Skeletal muscle cell (primary cell): Measurements from ENCODE around the gene RTN4RL1.
A peak's percentile ranks its signal among the peaks of the same experiment; 100 is the strongest.

ENCODE experiments used
- DNase-seq: peaks from one replicate; pipeline ENCODE4 v3.0.0-alpha.2; 2010; ENCODE audit warnings: low read depth
- H3K4me3 ChIP-seq: 2 replicates; pipeline ENCODE4 v1.5.1; 2011; ENCODE audit warnings: low read depth, mild to moderate bottlenecking, control low read depth, low read length, moderate library complexity

The RTN4RL1 gene

DNA sequence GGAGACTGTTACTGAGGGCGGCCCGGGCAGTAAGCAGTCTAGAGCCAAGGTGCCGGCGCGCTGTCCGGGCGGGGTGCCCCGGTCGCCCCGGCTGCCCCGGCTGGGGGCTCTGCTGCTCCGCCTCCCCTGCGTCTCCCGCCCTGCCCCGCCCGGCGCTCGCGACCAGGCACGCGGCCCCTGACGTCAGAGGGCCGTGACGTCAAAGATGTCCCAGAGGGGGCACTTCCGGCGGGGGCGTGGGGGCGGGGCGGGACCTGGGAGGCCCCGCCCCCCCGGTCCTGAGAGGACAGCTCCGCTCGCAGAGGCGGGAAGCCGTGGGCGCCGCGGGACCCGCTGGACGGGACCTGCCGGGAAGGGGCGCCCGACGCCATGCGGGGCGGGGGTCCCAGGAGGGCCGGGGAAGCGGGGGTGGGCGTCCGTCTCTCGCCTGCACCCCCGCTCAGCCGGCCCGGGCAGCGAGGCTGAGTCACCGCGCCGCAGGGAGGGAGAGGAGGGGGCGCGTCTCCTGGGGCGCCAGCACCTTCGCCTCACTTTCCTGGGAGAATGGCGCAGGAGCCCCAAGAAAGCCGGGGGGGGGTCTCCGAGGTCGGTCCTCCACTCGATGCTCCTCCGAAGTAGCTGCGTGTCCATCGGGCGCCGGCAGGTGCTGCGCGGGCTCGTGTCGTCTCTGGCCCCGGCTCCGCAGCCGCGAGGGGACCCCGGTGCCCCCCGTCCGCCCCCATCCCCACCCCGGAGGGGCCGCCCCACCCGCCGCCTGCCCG lies 25.3 kb upstream of the RTN4RL1 start:
- no peak for DNase-seq
- H3K4me3 ChIP-seq = peak overlapping the region; percentile 45

DNA sequence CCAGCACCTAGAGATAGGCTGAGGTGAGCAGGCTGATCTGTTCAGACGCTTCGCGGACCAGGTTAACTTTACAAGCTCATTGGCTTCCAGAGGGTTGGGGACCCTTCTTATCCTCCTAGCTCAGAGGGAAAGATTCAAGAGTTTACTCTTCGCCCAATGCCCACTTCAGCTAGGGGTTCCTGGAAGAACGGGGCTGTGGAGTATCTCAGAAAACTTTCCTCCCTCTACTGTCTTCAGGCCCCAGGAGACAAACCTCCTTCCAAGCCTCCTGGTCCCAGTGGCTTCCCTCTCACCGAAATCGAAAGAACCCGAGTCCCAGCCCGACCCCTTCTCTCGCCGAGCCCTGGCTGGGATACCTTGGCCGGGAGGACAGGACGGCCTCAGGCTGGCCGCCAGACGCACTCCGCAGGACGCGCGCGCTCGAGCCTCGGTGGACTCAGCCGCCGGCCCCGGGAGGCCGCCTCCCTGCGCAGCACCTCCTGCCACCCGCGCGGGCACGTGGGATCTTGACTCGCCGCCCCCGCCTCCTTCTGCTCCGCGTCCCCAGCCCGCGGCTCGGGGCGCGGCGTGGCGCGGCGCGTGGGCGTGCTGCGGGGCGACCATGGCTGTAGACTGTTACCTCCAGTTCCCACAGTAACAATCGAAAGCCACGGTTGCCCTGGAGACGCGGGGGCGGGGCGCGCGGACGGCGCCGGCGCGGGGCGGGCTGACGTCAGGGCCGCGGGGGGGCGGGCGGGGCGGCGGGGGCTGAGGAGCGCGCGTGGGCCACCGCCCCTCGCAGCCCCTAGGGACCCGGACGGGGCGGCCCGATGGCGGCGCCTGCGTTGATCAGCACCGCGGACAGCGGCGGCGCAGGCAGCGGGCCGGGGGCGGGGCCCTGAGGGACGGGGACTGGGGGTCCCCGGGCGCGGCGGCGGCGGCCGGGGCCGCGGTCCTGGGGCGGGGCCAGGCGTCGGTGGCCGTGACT lies 24.5 kb upstream of the RTN4RL1 start:
- DNase-seq = no peak
- H3K4me3 ChIP-seq = peak overlapping the region; percentile 69

DNA sequence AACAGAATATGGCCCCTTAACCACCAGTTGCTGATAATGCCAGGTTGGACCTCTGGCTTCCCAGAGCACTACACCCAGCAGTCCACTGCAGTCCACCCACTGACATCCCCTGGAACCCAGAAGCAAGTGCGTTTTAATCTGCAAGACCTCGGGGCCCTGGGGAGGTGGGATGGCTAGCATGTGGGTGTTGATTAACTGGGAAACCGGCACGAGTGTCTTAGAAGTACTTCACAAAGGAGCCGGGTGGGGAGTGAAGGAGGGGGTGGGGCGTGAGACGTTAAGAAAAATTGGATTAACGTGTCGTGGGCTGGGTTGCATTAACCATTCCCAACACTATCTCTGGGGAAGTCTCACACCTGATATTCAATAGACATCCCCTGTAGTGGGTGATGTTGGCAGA lies 23.7 kb upstream of the RTN4RL1 start:
- H3K4me3 ChIP-seq = peak overlapping the region; percentile 69

DNA sequence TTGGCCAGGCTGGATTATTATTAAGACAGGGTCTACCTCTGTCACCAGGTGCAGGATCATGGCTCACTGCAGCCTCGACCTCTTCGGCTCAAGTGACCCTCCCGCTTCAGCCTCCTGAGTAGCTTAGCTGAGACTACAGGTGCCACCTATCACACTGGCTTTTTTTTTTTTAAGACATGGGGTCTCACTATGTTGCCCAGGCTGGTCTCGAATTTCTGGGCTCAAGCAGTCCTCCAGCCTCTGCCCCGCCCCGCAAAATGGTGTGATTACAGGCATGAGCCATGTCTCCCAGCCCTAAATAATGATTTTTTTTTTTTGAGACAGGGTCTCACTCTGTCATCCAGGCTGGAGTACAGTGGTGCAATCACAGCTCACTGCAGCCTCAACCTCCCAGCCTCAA lies 22.5 kb upstream of the RTN4RL1 start:
- no peak for DNase-seq
- no peak overlapping the region for H3K4me3 ChIP-seq

More for the DNA sequence above, 23.7 kb upstream of the RTN4RL1 start:
- no peak for DNase-seq

DNA sequence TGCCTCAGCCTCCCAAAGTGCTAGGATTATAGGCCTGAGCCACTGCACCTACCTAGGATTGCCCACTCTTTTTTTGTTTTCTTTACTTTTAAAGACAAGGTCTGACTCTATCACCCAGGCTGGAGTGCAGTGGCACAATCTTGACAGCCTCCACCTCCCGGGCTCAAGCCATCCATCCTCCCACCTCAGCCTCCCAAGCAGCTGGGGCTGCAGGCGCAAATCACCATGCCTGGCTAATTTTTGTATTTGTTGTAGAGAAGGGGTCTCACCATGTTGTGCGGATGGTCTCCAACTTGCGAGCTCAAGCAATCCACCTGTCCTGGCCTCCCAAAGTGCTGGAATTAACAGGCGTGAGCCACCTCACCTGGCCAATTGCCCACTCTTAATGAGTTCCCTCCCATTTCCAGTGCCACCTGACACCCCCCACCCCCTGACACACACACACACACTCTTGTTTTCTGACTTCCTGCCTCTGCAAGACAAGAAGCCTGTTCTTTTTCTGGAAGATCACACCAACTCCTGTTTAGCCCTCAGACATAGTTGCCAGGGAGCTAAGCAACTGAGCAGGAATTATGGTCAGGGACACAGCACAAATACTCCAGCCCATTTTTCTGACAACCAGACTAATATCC lies 19.2 kb upstream of the RTN4RL1 start:
- no peak for DNase-seq
- H3K4me3 ChIP-seq = no peak overlapping the region

DNA sequence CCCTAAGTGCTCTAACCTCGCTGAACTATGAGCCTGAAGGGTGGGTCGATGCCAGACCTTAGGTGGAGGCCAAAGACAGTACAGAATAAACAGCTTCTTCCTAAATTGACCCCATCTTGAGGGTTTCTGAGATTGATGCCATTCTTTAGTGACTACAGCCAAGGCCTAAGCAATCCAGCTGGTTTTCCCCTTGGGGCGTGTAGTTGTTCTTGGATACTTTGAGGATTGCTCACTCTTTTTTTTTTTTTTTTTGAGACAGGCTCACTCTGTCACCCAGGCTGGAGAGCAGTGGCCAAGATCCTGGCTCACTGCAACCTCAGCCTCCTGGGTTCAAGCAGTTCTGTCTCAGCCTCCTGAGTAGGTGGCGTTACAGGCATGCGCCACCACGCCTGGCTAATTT lies 18.7 kb upstream of the RTN4RL1 start:
- no peak overlapping the region for H3K4me3 ChIP-seq
- DNase-seq = no peak

DNA sequence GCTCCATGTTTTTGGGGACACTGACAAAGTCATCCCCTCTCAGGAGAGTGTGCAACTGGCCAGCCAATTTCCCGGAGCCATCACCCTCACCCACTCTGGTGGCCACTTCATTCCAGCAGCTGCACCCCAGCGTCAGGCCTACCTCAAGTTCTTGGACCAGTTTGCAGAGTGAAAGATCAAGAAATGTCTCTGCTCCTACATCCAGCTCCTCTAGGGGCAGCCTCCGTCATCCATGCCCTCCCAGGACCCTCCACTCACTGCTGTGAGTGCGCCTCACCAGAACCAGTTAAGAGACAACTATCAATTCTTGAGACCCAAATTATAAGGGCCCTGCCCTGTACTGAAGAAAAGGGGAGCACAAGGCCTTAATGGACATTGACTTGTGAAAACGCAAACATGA lies 17.8 kb upstream of the RTN4RL1 start:
- H3K4me3 ChIP-seq = peak overlapping the region; percentile 74

DNA sequence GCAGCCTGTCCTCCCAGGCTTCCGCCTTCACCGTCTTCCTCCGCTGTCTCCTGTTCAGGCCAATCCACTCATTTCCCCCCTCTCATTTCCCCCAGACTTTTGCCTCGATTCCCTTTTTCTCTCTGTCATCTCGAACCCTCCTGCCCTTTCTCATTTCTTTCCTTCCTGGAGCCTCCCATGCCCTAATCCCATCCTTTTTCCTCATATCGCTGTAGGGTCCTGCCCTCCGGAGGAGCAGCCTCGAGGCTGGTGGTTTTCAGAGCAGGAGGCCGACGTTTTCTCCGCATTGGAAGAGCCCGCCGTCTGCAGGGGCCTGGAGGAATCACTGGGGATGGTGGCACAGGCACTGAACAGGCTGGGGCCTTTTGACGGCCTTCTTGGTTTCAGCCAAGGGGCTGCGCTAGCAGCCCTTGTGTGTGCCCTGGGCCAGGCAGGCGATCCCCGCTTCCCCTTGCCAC lies 17.3 kb upstream of the RTN4RL1 start:
- peak overlapping the region; percentile 74 for H3K4me3 ChIP-seq
- no peak for DNase-seq

More for the DNA sequence above, 17.8 kb upstream of the RTN4RL1 start:
- no peak for DNase-seq

DNA sequence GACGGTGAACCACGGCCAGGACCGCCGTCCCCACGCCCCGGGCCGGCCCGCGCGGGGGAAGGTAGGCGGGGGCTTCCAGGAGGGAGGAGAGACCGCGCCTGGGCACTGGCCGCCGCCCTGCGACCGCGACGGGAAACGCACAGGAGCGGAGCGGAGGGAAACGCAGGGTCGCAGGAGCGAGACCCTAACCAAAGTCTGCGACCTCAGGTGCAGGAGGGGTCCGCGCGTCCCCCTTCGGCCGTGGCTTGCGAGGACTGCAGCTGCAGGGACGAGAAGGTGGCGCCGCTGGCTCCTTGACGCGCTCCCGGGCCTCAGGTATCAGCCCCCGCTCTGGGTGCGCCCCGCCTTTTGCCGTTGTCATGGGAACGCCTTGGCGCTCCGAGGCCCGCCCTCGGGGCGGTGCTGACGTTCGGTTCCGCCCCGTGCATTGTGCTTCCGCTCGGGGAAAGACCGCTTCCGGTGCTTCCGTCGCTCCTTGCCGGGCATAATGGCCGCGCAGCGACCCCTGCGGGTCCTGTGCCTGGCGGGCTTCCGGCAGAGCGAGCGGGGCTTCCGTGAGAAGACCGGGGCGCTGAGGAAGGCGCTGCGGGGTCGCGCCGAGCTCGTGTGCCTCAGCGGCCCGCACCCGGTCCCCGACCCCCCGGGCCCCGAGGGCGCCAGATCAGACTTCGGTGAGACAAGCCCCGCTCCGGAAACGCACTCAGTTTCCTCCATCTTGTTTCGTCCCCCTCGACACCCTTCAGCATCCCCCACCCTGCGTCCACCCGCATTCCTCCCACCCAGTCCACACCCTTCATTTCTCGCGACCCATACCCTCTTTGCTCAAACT lies 16.6 kb upstream of the RTN4RL1 start, which contains the start of gene OVCA2:
OVCA2 (plus strand) TSS at position 462 of the 829 bp plus-strand sequence; CDS start at position 488, 26 bp downstream.
- DNase-seq = peak; percentile 79
- peak within 1 kb of the TSS; percentile 74 for H3K4me3 ChIP-seq

DNA sequence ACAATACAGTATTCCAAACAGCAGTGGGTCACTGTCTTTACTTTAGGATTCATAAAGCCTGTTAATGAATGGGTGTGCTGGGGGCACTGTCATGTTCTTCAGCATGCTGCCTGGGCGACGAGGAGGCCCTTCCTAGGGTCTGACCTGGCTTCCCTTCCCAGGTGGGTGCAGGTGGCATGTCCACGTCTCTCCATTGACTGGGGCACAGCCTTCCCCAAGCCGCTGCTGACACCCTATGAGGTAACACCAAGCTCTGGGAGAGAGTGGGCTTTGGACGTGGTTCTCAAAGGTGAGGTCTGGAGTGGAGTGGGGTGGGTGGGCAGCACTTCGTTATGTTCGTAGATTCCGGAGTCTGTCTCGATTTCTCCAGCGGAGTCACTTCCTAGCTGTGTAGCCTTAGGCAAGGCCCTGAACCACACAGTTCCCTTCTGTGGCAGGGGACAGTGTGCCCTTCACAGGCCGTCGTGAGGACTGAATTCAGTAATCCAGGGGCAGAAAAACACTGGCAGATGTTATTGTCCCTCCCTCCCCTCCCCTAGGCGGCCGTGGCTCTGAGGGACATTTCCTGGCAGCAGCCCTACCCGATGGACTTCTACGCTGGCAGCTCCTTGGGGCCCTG lies 15.9 kb upstream of the RTN4RL1 start:
- DNase-seq = no peak

DNA sequence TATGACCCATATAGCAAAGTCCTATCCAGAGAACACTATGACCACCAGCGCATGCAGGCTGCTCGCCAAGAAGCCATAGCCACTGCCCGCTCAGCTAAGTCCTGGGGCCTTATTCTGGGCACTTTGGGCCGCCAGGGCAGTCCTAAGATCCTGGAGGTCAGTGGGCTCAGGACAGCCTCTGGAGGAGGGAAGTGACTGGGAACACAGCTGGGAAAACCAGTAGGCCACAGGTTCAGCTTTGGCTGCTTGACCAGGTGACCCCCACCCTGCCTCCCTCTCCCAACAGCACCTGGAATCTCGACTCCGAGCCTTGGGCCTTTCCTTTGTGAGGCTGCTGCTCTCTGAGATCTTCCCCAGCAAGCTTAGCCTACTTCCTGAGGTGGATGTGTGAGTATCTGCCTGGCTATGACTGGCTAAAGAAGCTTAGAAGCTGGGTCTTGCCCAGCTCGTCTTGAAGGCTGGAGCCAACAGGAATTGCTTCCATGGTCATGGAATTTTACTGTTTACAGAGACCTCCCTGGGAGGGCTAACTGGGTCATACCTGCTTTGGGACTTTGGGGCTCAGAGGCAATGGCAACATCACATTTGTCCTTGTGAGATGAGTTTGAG lies 15.2 kb upstream of the RTN4RL1 start:
- DNase-seq = no peak
- H3K4me3 ChIP-seq = no peak overlapping the region

More for the DNA sequence above, 15.9 kb upstream of the RTN4RL1 start:
- peak overlapping the region; percentile 74 for H3K4me3 ChIP-seq

DNA sequence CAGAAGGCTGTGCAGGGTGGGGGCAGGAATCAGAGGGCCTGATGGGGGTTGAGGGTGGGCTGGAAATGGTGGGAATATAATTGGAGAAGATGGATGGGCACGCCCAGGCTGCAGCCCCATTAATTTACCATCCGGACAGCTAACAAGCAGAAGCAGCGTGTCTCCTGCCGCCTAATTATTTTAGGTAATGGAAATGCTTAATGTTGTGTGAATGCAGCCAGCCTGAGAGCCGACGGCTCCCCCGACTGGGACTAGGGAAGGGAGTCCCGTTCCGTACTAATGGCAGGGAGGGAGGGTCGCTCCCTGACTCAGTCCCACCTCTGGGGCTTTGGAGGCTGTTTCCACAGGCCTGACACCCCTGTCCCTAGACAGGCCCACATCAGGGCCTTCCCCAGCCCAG lies 12.0 kb upstream of the RTN4RL1 start:
- no peak overlapping the region for H3K4me3 ChIP-seq
- no peak for DNase-seq

DNA sequence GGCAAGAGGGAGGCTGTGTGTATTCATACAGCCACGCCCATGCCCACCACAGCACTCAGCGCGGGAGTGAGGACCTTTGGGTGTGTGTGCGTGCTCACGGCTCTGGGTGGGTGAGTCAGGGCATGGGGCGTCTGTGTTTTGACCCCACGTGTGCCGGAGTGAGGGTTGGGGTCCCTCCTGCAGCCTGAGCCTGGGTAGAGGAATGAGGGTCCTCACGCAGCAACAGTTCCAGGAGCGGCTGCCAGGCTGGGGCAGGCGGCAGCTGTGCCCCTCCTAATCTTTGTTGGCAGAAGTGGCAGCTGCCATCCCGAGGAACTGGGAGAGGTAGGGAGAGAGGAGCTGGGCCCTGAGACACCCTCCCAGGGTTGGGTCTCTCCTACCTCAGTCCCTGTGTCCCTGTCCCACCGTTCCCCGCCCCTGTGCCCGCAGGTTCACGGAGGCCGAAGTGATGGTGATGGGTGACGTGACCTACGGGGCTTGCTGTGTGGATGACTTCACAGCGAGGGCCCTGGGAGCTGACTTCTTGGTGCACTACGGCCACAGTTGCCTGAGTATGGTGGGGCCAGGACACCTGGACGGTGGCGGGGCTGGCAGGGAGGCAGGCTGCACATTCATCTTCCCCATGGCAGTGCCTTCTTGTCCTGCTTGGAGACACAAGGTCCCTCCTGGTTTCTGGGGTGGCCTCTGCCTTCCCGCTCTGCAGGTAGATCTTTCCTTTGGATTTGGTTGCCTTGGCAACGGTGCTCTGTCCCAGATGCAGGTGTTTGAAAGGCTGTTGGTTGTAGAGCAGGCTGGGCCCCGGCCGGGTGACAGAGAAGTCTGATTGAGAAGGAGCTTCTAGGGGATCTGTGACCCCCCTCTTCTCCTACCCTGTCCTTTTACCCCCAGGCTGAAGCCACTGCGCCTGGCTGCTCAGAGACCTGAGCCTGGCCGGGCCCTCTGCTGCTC lies 10.7 kb upstream of the RTN4RL1 start:
- DNase-seq = no peak
- H3K4me3 ChIP-seq = no peak overlapping the region

DNA sequence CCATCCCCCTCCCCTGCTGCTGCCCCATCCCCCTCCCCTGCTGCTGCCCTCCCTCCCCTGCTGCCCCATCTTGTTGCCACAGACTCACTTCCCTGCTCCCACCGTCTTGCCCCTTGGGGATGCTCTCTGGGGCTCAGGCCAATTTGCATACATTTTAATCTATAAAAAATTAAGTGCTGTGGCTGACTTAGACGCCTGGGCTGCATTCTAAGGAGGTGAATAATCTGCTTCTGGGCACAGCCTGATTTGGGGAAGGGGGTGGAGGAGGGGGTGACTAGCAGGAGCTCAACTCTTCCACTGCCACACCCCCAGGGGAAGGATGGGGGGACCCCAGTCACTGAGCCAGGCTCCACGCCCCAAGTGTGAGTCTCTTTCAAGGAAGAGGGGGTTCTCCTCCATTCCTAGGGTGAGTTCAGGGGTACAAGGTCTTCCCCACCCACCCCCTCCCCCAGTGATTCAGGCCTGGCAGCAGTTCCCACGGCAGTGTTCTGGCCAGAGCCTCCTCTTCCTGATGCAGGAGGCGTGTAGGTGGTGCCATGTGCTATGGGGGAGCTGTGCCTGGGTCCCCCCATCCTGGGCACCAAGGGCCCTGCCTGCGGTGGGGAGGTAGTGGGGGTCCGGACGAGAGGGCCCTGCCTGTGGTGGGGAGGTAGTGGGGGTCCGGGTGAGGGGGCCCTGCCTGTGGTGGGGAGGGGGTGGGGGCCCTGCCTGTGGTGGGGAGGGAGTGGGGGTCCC lies 9.8 kb upstream of the RTN4RL1 start:
- H3K4me3 ChIP-seq = no peak overlapping the region
- peak; percentile 82 for DNase-seq

DNA sequence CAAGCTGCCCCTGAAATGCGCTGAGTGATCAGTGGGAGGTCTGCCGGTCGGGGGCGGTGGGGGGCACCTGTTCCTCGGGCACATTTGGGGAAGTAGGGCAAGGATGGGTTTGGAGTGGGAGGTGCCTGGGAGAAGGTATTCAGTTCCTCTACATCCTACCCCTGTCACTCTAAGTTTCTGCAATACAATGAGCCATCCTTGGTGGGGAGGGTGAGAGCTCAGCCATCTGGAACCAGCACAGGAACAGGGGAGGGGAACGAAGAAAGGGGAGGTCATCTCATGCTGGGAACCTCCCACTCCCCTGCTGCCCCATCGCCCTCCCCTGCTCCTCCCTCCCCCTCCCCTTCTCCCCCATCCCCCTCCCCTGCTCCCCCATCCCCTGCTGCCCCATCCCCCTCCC lies 9.0 kb upstream of the RTN4RL1 start:
- no peak overlapping the region for H3K4me3 ChIP-seq
- DNase-seq = no peak

DNA sequence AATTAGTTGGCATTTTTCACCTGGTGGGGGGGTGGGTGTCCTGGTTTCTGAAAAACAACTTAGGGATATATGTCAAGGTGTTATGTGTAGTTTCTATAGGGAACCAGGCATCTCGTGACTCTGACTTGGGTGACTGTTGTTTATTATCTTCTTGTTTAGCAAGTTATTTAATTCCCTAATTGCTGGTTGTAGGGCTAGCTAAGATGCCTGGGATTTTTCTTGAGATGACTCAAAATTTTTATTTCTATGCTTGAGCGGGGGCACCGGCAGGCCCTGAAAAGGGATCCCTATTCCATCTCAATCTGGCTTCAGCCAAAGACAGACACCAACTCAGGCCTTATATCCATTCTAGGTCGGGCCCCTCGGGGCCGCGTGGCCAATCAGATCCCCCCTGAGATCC lies 8.0 kb upstream of the RTN4RL1 start:
- no peak overlapping the region for H3K4me3 ChIP-seq
- DNase-seq = no peak
